Right atrium auricular region (tissue), 2 donors: Measurements from ENCODE around the gene CARMIL1. TPM values are rescaled to one million over a fixed set of nuclear protein-coding genes. Genes with fewer than 3 reads are reported as not detected.

Experiments used
- DNase-seq: peaks from one replicate; pipeline ENCODE4 v3.0.0-alpha.2; 2019; ENCODE audit warnings: low spot score
- H3K27ac ChIP-seq, 2 donors: fragments of 200-600 bp; sonication (generic); 1 replicate in 1 of 2; 2 replicates in 1 of 2; pipeline ENCODE4 v1.5.1; 2016 to 2019
- H3K27me3 ChIP-seq, 2 donors: fragments of 200-600 bp; sonication (generic); one replicate each; pipeline versions ENCODE4 v1.5.1 to v1.6.0; 2017 to 2019
- H3K36me3 ChIP-seq: fragments of 200-600 bp; sonication (generic); one replicate; pipeline ENCODE4 v1.5.1; 2016
- H3K4me1 ChIP-seq, 2 donors: fragments of 200-600 bp; sonication (generic); one replicate each; pipeline versions ENCODE4 v1.5.1 to v1.6.0; 2017 to 2019
- H3K4me3 ChIP-seq, 2 donors: fragments of 200-600 bp; sonication (generic); 1 replicate in 1 of 2; 2 replicates in 1 of 2; pipeline ENCODE4 v1.5.1; 2017 to 2019; ENCODE audit warnings: mild to moderate bottlenecking in 1 of 2, moderate library complexity in 1 of 2
- H3K9me3 ChIP-seq, 2 donors: fragments of 200-600 bp; sonication (generic); one replicate each; pipeline ENCODE4 v1.5.1; 2019
- total RNA-seq, 2 donors: library from RNA; depleted of rRNA; stranded (reverse); fragments of >200 nt; gene quantifications; one replicate each; pipeline ENCODE4 v1.1.0, GENCODE V29; 2016
- TF ChIP-seq, protein P1 (sequence below), 2 donors: fragments of 200-600 bp; sonication (generic); IDR thresholded peaks; one replicate each; pipeline ENCODE4 v1.5.1; 2019; ENCODE audit warnings: antibody characterized with exemption in 2 of 2

The CARMIL1 gene
- total RNA-seq, 2 donors from 2014 or later: 7.9 to 29.4 TPM

DNA sequence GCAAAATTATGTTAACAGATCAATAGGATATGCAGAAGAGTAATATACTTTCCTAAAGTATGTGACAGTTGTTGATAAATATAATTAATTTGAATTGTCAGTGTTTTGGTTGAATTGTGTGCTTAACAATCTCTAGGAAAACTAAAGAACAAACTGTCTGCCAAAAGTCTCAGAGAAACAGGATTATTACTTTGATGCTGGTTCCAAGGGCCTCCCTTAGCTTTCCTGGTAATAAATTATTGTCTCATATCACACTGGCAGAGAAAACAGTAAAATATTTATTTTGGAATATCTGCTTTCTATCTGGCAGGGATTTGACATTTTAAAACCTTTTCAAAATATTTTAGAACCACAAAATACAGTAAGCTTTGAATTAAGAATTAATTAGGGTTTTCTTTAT is 40.1 kb upstream of the CARMIL1 start:
- TF ChIP-seq, protein P1, sequence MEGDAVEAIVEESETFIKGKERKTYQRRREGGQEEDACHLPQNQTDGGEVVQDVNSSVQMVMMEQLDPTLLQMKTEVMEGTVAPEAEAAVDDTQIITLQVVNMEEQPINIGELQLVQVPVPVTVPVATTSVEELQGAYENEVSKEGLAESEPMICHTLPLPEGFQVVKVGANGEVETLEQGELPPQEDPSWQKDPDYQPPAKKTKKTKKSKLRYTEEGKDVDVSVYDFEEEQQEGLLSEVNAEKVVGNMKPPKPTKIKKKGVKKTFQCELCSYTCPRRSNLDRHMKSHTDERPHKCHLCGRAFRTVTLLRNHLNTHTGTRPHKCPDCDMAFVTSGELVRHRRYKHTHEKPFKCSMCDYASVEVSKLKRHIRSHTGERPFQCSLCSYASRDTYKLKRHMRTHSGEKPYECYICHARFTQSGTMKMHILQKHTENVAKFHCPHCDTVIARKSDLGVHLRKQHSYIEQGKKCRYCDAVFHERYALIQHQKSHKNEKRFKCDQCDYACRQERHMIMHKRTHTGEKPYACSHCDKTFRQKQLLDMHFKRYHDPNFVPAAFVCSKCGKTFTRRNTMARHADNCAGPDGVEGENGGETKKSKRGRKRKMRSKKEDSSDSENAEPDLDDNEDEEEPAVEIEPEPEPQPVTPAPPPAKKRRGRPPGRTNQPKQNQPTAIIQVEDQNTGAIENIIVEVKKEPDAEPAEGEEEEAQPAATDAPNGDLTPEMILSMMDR (IDR thresholded peaks at IDR 0.05): no peak
- Histone ChIP-seq H3K9me3 (no peaks in the 10 kb centered on the region), H3K4me1 (no peaks in the 10 kb centered on the region), H3K27me3 (no peaks in the 10 kb centered on the region), H3K27ac (no peak overlapping the region), H3K36me3 (no peaks in the 10 kb centered on the region), H3K4me3 (no peak overlapping the region)
- DNase-seq: no peak

DNA sequence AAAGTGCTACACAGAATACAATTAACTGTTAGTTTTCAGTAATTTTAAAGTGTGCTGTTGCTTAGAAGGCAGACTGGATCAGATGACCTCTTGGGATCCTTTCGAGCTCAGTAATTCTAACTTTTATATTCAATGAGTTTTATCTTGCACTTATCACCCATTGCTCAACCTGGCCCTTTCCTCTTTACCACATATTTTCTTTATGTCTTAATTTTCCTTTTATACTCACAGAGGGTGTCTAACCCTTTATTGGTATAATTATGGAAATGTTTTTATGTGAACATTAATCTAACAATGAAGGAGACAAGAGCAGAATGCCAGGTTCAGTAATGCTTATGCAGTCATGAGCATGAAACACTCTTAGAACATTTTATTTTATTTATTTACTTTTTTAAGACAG is 39.7 kb upstream of the CARMIL1 start:
- Histone ChIP-seq H3K27me3 (no peaks in the 10 kb centered on the region), H3K4me1 (no peaks in the 10 kb centered on the region), H3K36me3 (no peaks in the 10 kb centered on the region), H3K27ac (no peak overlapping the region), H3K4me3 (no peak overlapping the region), H3K9me3 (no peaks in the 10 kb centered on the region)
- TF ChIP-seq, protein P1 (IDR thresholded peaks at IDR 0.05): no peak
- no peak for DNase-seq

DNA sequence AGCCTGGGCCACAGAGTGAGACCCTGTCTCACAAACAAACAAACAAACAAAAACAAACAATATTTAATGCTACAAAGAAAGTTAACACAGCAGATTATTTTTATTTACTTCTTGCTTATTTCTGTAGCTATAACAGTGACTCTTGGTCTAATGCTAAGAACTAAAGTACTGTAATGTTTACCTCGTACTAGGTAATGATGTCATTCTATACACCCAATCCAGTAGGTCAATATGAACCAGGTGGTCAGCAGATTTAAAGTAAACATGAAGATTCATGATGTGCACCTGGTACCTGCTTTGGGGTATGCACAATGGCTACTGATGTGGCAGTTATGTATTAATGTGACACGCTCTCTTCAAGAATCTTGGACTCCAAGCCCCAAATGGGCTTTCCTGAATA is 36.6 kb upstream of the CARMIL1 start:
- Histone ChIP-seq H3K27ac (no peak overlapping the region), H3K27me3 (no peaks in the 10 kb centered on the region), H3K36me3 (no peaks in the 10 kb centered on the region), H3K4me3 (no peak overlapping the region), H3K9me3 (no peaks in the 10 kb centered on the region), H3K4me1 (no peaks in the 10 kb centered on the region)
- no peak for DNase-seq
- TF ChIP-seq, protein P1 (IDR thresholded peaks at IDR 0.05): no peak

DNA sequence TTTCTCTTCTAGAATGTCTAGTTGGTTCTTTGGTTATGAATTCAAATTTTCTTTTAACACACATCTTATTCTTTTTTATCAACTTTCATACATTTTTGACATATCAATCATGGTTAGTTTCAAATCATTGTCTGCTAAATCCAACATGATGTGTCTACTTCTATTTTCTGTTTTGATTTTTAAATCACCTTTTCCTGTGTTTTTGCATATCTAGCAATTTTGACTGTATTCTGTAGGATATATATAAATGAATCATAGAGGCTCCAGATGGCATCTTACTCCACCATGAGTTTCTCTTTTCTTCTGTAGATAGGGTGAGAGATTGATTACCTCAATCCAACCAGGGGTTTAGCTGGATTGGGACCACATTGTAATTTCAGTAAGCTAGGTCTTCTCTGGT is 34.3 kb upstream of the CARMIL1 start:
- H3K27me3 ChIP-seq: no peaks in the 10 kb centered on the region
- H3K4me1 ChIP-seq: no peaks in the 10 kb centered on the region
- no peaks in the 10 kb centered on the region for H3K9me3 ChIP-seq
- no peak for DNase-seq
- no peak overlapping the region for H3K27ac ChIP-seq
- no peak overlapping the region for H3K4me3 ChIP-seq
- TF ChIP-seq, protein P1 (IDR thresholded peaks at IDR 0.05): no peak
- H3K36me3 ChIP-seq: no peaks in the 10 kb centered on the region

DNA sequence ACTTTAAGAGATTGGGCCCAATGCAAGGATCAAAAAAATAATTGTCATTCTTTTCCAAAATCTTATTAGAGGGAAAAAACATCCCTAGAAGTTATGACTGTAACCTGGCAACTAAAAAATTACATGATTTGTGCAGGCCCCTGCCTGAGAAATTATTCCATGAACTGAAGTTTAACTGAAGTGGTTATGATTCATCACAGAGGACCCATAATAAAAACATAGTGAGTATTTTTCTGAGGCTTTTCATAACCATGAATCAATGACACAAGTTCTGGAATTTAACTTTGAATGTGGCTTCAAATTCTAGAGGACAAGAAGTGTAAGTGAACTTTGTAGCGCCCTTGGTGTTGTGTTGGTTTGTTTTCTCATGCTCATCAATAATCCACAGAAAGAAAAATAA is 31.1 kb upstream of the CARMIL1 start:
- DNase-seq: no peak
- Histone ChIP-seq H3K9me3 (no peaks in the 10 kb centered on the region), H3K27me3 (no peaks in the 10 kb centered on the region), H3K36me3 (no peaks in the 10 kb centered on the region), H3K4me1 (no peaks in the 10 kb centered on the region), H3K27ac (no peak overlapping the region), H3K4me3 (no peak overlapping the region)
- TF ChIP-seq, protein P1 (IDR thresholded peaks at IDR 0.05): no peak

DNA sequence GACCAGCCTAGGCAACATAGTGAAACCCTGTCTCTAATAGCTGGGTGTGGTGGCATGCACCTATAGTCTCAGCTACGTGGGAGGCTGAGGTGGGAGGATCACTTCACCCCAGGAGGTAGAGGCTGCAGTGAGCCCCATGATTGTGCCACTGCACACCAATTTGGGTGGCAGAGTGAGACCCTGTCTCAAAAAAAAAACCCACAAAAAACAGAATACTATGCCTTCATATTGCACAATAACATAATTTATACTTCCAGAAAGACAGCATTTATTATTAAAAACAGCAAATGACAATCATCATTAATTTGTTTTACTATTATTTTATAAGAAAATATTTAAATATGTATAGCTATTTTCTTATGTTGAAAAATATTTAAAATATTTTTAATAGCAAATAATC is 30.0 kb upstream of the CARMIL1 start:
- TF ChIP-seq, protein P1 (IDR thresholded peaks at IDR 0.05): no peak
- H3K27me3 ChIP-seq: no peaks in the 10 kb centered on the region

More for the DNA sequence above, 30.0 kb upstream of the CARMIL1 start:
- H3K9me3 ChIP-seq: no peaks in the 10 kb centered on the region
- no peak overlapping the region for H3K27ac ChIP-seq
- no peak for DNase-seq
- no peaks in the 10 kb centered on the region for H3K36me3 ChIP-seq
- H3K4me1 ChIP-seq: no peaks in the 10 kb centered on the region
- no peak overlapping the region for H3K4me3 ChIP-seq
